Dendritic cell treated with granulocyte-macrophage colony-stimulating factor and Interleukin-4, amounts not matched to agents 40 ng/mL and 50 ng/mL, for 4 days (primary cell): ENCODE results near the gene RCHY1.
A peak's percentile ranks its signal among the peaks of the same experiment; 100 is the strongest.

Experiments used
- H3K27ac Mint-ChIP-seq: one replicate; pipeline ENCODE4 v1.8.0; 2022; ENCODE audit warnings: mild to moderate bottlenecking, mixed read lengths
- H3K27me3 Mint-ChIP-seq: one replicate; pipeline ENCODE4 v1.8.0; 2022; ENCODE audit warnings: mild to moderate bottlenecking, mixed read lengths
- H3K36me3 Mint-ChIP-seq: one replicate; pipeline ENCODE4 v1.8.0; 2022; ENCODE audit warnings: low read depth, mixed read lengths
- H3K4me1 Mint-ChIP-seq: one replicate; pipeline ENCODE4 v1.8.0; 2022; ENCODE audit warnings: low read depth, mixed read lengths
- H3K4me3 Mint-ChIP-seq: one replicate; pipeline ENCODE4 v1.8.0; 2022; ENCODE audit warnings: mild to moderate bottlenecking, moderate library complexity, mixed read lengths
- H3K9me3 Mint-ChIP-seq: one replicate; pipeline ENCODE4 v1.8.0; 2022; ENCODE audit warnings: mixed read lengths
- intact Hi-C: fragments of 100-400 bp; cut with micrococcal nuclease; formaldehyde crosslinking; loops from one replicate; pipeline ENCODE4 v1.15.0; 2022

Gene RCHY1

DNA sequence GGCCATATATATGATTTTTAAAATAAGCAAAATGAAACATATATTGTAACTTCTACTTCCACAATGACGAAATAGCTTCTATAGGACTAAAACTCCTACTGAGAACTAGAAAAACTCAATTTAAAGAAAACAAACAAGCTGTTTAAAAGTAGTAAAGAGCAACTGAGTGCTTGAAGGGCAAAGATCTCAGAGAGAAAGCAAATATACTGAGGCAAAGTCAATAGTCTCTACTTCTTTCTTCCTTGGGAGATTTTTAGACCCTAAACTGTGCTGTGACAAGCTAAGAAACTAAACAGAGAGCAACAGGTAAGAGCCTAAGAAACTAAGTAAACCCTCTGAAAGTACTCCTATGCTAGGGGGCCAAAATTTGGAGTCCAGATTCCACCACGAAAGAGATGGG is 8.6 kb downstream of the RCHY1 start:
- H3K9me3 Mint-ChIP-seq = peaks cover 11% of the 10 kb centered on the region
- no peak overlapping the region for H3K27ac Mint-ChIP-seq
- intact Hi-C loops = no loop called here
- peaks cover 63% of the 10 kb centered on the region for H3K36me3 Mint-ChIP-seq
- peaks cover 24% of the 10 kb centered on the region for H3K4me1 Mint-ChIP-seq
- no peak overlapping the region for H3K4me3 Mint-ChIP-seq
- no peaks in the 10 kb centered on the region for H3K27me3 Mint-ChIP-seq

DNA sequence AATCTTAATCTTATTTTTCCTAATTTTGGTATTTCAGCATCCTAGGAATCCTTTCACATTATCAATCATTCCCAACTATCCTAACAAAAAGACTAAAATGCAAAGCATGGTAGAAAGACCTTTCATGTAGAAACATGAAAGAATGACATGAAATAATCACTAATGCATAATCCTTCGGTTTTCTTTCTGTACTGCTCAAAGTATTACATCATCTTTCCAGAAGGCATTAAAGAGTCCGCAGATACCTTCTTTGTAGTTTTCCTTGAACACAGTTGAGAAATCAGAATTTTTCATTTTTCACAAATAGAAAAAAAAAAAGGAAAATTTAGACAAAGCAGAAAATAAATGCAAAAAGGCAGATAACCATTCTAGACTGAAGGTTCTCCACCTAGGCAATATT is 11.5 kb downstream of the RCHY1 start:
- H3K9me3 Mint-ChIP-seq = no peaks in the 10 kb centered on the region
- H3K27me3 Mint-ChIP-seq = no peaks in the 10 kb centered on the region
- peaks cover 67% of the 10 kb centered on the region for H3K36me3 Mint-ChIP-seq
- no peak overlapping the region for H3K27ac Mint-ChIP-seq
- intact Hi-C loops = no loop called here
- H3K4me1 Mint-ChIP-seq = peaks cover 14% of the 10 kb centered on the region
- H3K4me3 Mint-ChIP-seq = no peak overlapping the region

DNA sequence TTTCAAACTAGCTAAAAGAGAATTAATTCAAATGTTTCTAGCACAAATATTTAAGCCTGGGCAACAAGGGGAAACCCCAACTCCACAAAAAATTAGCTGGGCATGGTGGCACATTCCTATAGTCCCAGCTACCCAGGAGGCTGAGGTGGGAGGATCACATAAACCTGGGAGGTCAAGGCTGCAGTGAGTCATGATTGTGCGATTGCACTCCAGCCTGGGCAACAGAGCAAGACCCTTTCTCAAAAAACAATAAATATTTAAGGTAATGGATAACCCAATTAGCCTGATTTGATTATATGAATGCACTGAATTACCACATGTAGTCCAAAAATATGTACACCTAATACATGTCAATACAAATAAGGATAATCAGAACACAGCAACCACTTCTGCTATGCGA is 14.3 kb downstream of the RCHY1 start:
- H3K27me3 Mint-ChIP-seq = no peaks in the 10 kb centered on the region

DNA sequence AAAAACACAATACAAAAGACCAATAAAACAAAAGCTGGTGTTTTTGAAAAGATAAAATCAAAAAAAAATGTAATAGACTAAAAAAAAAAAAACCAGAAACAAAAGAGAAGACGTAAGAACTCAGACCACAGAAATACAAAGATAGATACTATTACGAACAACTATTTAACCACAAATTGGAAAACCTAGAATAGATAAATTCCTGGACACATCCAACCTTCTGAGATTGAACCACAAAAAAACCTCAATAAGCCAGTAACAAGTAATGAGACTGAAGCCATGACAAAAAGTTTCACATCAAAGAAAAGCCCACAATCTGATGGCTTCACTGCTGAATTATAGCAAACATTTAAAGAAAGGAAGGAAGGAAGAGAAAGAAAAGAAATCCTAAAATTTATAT is 16.2 kb downstream of the RCHY1 start:
- peaks cover 60% of the 10 kb centered on the region for H3K36me3 Mint-ChIP-seq
- peaks cover 39% of the 10 kb centered on the region for H3K4me1 Mint-ChIP-seq
- intact Hi-C loops = loop anchor here (10.0 kb wide), 2 partner anchors 463 to 563 kb away; partner anchors contain the start of gene PARM1

More for the DNA sequence above, 14.3 kb downstream of the RCHY1 start:
- intact Hi-C loops = loop anchor here (10.0 kb wide), 2 partner anchors 465 to 565 kb away; partner anchors contain the start of gene PARM1
- H3K9me3 Mint-ChIP-seq = no peaks in the 10 kb centered on the region
- peaks cover 59% of the 10 kb centered on the region for H3K36me3 Mint-ChIP-seq
- H3K4me3 Mint-ChIP-seq = no peak overlapping the region
- no peak overlapping the region for H3K27ac Mint-ChIP-seq
- peaks cover 32% of the 10 kb centered on the region for H3K4me1 Mint-ChIP-seq

DNA sequence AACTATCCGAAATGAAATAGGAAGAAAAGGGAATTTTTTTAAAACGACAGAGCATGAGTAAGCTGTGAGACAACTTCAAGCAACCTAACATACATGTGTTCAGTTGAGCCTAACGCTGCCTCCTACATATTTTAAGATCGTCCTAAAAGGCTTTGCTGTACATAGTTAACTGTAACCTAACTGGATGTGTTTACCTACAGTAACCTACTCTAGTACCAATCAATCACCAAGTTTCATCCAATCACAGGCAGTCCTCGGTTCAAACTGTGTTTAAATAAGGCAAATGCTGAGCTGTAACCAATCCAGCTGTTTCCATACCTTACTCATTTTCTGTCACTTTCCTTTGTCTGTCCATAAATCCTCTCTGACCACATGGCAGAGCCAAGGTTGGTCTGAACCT is 17.1 kb downstream of the RCHY1 start:
- Mint-ChIP-seq H3K4me1 (peaks cover 39% of the 10 kb centered on the region), H3K27ac (no peak overlapping the region), H3K36me3 (peaks cover 60% of the 10 kb centered on the region), H3K9me3 (no peaks in the 10 kb centered on the region), H3K4me3 (no peak overlapping the region), H3K27me3 (no peaks in the 10 kb centered on the region)
- intact Hi-C loops = loop anchor here (10.0 kb wide), 2 partner anchors 462 to 562 kb away; partner anchors contain the start of gene PARM1

More for the DNA sequence above, 16.2 kb downstream of the RCHY1 start:
- Mint-ChIP-seq H3K27ac (peak overlapping the region; percentile 30), H3K4me3 (no peak overlapping the region), H3K9me3 (no peaks in the 10 kb centered on the region), H3K27me3 (no peaks in the 10 kb centered on the region)

DNA sequence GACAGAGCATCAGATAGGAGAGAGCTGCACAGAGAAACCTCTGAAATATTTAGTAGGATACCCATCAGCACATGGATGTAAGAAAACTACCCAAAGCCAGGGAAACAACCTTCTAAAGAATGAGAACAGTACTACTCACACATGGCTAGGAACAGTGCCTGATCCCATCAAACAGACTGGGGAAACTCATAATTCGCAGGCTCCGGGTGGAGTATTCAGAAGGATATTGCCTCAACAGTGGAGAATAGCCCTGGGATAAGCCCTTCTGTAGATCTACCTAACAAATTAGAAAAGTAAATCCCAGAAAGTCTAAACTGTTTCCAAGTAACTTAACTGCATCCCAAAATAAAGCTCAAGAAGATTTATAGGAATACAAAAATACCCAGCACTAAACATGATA is 17.8 kb downstream of the RCHY1 start:
- no peak overlapping the region for H3K4me3 Mint-ChIP-seq
- no peaks in the 10 kb centered on the region for H3K27me3 Mint-ChIP-seq
- peak overlapping the region; percentile 57 for H3K27ac Mint-ChIP-seq
- no peaks in the 10 kb centered on the region for H3K9me3 Mint-ChIP-seq
- peaks cover 60% of the 10 kb centered on the region for H3K36me3 Mint-ChIP-seq
- H3K4me1 Mint-ChIP-seq = peaks cover 39% of the 10 kb centered on the region
- intact Hi-C loops = loop anchor here (10.0 kb wide), 2 partner anchors 462 to 562 kb away; partner anchors contain the start of gene PARM1

DNA sequence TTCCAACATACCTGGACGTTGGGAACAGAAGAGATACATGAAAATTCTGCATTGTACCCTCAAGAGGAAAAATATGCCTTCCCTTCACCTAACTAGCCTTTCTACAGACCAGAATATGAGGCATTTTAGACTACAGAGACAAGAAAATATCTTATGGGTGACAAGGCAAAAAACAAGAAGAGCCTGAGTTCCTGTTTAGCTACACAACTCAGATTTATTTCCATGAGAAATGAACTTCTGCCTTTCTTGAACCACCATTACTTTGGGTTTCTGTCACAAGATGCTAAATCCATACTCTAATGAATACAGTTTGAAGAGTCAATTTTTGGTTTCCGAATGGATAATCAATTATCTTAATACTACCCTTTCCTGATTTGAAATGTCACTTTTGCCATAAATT is 18.7 kb downstream of the RCHY1 start:
- intact Hi-C loops = loop anchor here (2.0 to 10.0 kb wide), 3 partner anchors 19 to 561 kb away; partner anchors contain the start of genes PARM1, RCHY1 and THAP6

DNA sequence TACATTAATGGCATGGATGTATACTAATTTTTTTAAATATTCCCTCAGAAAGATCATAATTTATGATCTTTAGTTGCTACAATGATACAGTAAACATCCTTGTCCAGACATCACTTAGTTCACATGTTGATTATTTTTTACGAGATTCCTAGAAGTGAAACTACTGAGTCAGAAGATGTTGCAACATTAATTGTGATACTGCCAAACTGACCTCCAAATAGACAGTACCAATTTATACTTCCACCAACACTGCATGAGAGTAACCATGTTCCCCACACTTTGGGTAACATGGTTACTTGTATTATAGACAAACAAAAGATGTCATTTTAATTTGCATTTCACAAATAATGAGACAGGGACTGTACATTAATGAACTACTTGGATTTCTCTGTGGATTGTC is 19.6 kb downstream of the RCHY1 start:
- H3K27me3 Mint-ChIP-seq = no peaks in the 10 kb centered on the region

More for the DNA sequence above, 18.7 kb downstream of the RCHY1 start:
- H3K4me3 Mint-ChIP-seq = no peak overlapping the region
- H3K4me1 Mint-ChIP-seq = peaks cover 39% of the 10 kb centered on the region
- H3K27me3 Mint-ChIP-seq = no peaks in the 10 kb centered on the region
- no peaks in the 10 kb centered on the region for H3K9me3 Mint-ChIP-seq
- H3K36me3 Mint-ChIP-seq = peaks cover 66% of the 10 kb centered on the region
- H3K27ac Mint-ChIP-seq = peak overlapping the region; percentile 57

DNA sequence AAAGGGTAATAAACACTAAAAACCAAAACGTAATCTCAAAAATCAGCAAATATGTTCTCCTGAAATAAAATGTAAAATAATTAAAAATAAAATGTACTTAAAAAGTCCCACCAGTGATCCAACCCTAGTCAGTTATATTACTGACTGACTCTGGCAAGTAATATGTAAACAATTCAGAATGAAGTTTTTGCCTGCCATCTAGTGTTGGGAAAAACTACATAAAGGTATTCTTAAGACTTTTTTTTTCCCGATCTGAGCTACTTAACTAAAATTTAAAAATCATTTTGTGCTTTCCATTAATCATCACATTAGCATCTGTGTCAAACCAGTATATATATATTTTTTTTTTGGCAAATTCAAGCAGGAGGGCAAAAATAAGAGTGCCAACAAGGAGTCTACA is 24.0 kb downstream of the RCHY1 start:
- Mint-ChIP-seq H3K36me3 (peaks cover 50% of the 10 kb centered on the region), H3K9me3 (no peaks in the 10 kb centered on the region), H3K27me3 (no peaks in the 10 kb centered on the region), H3K4me1 (peaks cover 8% of the 10 kb centered on the region), H3K27ac (no peak overlapping the region), H3K4me3 (no peak overlapping the region)
- intact Hi-C loops = loop anchor here (10.0 kb wide), 2 partner anchors 455 to 555 kb away; partner anchors contain the start of gene PARM1

More for the DNA sequence above, 19.6 kb downstream of the RCHY1 start:
- Mint-ChIP-seq H3K4me1 (peaks cover 39% of the 10 kb centered on the region), H3K9me3 (no peaks in the 10 kb centered on the region), H3K36me3 (peaks cover 73% of the 10 kb centered on the region), H3K4me3 (no peak overlapping the region), H3K27ac (peak overlapping the region; percentile 57)
- intact Hi-C loops = loop anchor here (2.0 to 10.0 kb wide), 3 partner anchors 20 to 560 kb away; partner anchors contain the start of genes PARM1, RCHY1 and THAP6

DNA sequence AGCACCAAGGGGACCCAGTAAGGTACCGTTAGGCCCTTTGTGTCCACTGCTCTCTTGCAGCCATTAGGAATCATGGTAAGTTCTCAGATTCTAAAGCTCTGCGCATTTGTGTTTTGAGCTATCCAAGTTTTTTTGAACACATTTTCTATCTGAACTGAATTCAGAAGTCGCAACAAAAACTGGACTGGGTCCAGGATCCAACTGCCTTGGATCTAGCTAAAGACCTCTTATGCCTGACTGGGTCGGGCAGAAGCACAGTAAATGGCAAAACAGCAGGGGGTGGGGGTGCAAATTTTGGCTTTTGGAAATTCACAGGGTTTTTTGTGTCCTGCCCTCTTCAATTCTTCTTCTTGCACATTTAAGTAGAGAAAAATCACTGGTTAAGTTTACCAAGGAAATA is 30.0 kb downstream of the RCHY1 start:
- no peak overlapping the region for H3K27ac Mint-ChIP-seq
- no peaks in the 10 kb centered on the region for H3K27me3 Mint-ChIP-seq
- no peak overlapping the region for H3K4me3 Mint-ChIP-seq
- H3K9me3 Mint-ChIP-seq = no peaks in the 10 kb centered on the region
- no peaks in the 10 kb centered on the region for H3K4me1 Mint-ChIP-seq
- intact Hi-C loops = no loop called here
- H3K36me3 Mint-ChIP-seq = peaks cover 57% of the 10 kb centered on the region

DNA sequence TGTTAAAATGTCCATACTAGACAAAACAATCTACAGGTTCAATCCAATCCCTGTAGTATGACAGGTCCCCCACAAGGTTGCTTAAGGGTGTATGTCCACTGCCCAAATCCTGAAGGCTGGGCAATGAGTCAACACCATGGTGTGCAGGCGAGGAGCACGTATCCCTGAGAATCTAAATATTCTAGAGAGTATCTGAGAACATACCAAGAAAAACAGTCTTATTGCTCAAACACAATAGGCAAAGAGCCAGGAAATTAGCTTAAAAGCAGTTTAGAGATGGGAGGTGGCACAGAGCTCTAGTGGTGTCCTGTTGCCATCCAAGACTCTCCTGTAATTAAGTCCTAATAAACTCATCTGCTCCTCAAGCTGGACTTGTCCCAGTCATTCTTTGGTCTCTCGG is 37.0 kb downstream of the RCHY1 start:
- Mint-ChIP-seq H3K4me3 (no peak overlapping the region), H3K36me3 (peaks cover 85% of the 10 kb centered on the region), H3K9me3 (no peaks in the 10 kb centered on the region), H3K27ac (no peak overlapping the region), H3K27me3 (no peaks in the 10 kb centered on the region), H3K4me1 (peaks cover 5% of the 10 kb centered on the region)
- intact Hi-C loops = no loop called here

DNA sequence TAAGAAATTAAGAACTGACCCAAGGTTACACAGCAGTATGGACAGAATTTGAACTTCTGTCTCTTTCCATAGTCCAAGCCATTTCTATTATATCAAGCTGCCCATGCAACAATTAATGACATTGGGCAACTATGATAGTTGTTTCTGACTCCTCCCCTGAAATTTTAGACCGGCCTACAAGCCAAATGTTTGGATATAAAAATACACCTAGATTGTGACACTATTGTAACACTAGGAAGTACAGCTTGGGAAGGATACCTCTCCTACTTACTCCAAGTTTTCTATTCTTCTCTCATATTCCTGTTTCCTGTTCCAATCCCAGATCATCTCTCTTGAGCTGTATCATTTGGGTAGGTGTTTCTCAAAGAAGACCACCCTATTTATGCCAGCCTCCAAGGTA is 43.5 kb downstream of the RCHY1 start:
- Mint-ChIP-seq H3K9me3 (no peaks in the 10 kb centered on the region), H3K27me3 (no peaks in the 10 kb centered on the region), H3K4me3 (no peak overlapping the region), H3K36me3 (peaks cover 27% of the 10 kb centered on the region), H3K27ac (no peak overlapping the region), H3K4me1 (peaks cover 3% of the 10 kb centered on the region)
- intact Hi-C loops = no loop called here

DNA sequence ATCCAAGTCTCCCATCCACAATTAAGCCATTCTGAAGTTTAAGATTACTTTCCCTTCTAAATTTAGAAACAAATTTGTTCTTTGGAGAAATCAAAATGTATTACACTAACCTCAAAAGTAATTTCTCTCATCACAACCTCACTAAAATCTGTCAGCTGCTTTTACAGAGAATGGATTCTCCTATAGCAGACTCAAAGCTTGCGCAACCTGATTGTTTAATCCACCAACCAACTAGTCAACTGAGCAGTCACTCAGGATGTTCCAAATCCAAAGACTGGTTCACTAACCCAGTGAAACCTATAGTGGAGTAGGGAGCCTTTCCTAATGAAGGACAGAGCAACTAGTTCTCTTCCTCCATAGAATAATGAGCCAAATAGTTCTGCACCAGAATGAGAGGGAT is 44.3 kb downstream of the RCHY1 start:
- Mint-ChIP-seq H3K9me3 (no peaks in the 10 kb centered on the region), H3K4me1 (no peaks in the 10 kb centered on the region), H3K4me3 (no peak overlapping the region), H3K36me3 (peaks cover 18% of the 10 kb centered on the region), H3K27ac (no peak overlapping the region), H3K27me3 (no peaks in the 10 kb centered on the region)
- intact Hi-C loops = no loop called here

DNA sequence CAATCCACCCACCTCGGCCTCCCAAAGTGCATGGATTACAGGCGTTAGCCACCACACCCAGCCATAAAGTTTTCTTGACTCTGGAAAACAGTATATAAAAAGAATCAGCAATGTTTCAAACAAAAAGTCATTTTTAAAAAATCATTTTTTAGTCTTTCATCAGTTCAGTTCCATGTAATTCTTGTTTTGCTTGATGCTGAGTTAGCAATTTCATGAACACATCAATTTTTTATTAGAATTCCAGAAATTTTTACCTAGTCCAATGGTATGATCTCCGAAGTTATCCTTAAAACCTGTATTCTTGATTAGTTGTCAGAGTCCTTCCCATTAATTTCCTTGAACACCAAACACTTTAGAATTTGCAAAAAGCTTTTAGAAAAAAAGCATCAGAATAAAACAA is 56.8 kb downstream of the RCHY1 start:
- H3K27ac Mint-ChIP-seq = no peak overlapping the region

DNA sequence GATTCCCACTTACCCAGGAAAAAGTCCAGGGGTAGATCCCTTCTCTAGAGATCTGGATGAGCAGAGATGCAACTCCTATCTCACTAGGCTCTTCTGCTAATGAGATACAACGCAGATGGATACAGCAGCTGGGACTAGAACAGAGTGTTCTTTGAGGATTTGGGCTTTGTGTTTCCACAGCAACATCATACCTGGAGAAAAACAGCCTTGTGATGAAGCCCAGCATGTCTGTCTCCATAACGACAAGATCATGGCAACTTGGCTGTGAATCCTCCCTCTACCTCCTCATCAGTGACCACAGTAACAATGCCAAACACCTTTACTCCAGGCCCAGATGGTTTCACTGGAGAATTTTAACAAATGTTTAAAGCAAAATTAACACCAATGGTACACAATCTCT is 80.1 kb downstream of the RCHY1 start:
- no peak overlapping the region for H3K4me3 Mint-ChIP-seq
- H3K36me3 Mint-ChIP-seq = no peaks in the 10 kb centered on the region
- H3K9me3 Mint-ChIP-seq = peaks cover 24% of the 10 kb centered on the region
- peaks cover 9% of the 10 kb centered on the region for H3K4me1 Mint-ChIP-seq
- intact Hi-C loops = no loop called here
- no peak overlapping the region for H3K27ac Mint-ChIP-seq
- H3K27me3 Mint-ChIP-seq = peaks cover 10% of the 10 kb centered on the region

More for the DNA sequence above, 56.8 kb downstream of the RCHY1 start:
- H3K4me1 Mint-ChIP-seq = no peaks in the 10 kb centered on the region
- H3K36me3 Mint-ChIP-seq = no peaks in the 10 kb centered on the region
- H3K9me3 Mint-ChIP-seq = peaks cover 12% of the 10 kb centered on the region
- no peak overlapping the region for H3K4me3 Mint-ChIP-seq
- intact Hi-C loops = no loop called here
- no peaks in the 10 kb centered on the region for H3K27me3 Mint-ChIP-seq
